Measurements from ENCODE around the gene ANKRD23. TPM values are rescaled to one million over a fixed set of nuclear protein-coding genes. Genes with fewer than 3 reads are reported as not detected.

The ANKRD23 gene
- total RNA-seq, 3 donors from 2014 or later (not counting 1 experiment from before 2014, with no cell fraction given) = 8.3 to 11.2 (median 10.1) TPM

DNA sequence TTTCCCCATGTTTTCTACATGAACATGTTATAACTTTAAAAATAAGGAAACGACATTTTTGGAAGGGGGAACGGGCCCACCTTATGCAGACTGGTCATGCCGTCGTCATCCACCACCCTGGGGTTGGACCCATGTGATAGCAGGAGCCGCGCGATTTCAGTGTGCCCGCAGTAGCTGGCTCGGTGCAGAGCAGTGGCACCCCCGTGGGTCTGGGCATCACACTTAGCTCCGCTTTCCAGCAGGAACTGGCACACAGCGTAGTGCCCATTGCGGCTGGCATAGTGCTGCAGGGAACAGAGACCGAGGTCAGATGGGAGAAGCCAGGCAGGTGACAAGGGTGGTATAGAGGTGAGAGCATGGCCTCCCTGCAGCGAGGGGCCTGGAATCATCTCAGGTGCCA is 9.5 kb upstream of the ANKRD23 start:
- H3K9me3 ChIP-seq (ENCODE audit: control insufficient read depth, insufficient read depth, low read length) = no peaks in the 10 kb centered on the region
- no peak for DNase-seq

DNA sequence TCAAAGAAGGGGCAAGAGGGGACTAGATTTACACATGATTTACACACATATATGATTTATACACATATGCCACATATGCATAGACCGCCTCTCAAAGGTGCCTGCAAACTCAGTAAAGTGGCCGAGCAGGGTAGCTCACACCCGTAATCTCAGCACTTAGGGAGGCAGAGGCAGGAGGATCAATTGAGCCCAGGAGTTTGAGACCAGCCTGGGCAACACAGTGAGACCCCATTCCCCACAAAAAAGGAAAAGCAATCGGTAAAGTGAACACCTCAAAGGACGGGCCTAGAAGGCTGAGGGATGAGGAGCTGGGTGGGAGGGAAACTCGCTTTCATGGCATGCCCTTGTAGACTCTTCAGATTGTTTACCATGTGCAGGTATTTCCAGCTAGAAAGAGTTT is 8.8 kb upstream of the ANKRD23 start:
- Histone ChIP-seq H3K4me1 (ENCODE audit: control insufficient read depth, insufficient read depth, low read length) (peaks cover 15% of the 10 kb centered on the region), H3K36me3 (ENCODE audit: control insufficient read depth, insufficient read depth, low read length) (peaks cover 46% of the 10 kb centered on the region), H3K27ac (ENCODE audit: low read length) (no peak overlapping the region), H3K27me3 (ENCODE audit: control insufficient read depth, insufficient read depth, low read length) (no peaks in the 10 kb centered on the region), H3K4me3 (ENCODE audit: low read length) (no peak overlapping the region), H3K9me3 (ENCODE audit: control insufficient read depth, insufficient read depth, low read length) (no peaks in the 10 kb centered on the region)
- no peak overlapping the region for H3K4me3 Mint-ChIP-seq
- H3K27me3 Mint-ChIP-seq (ENCODE audit: low read depth in 2 of 2) = no peaks in the 10 kb centered on the region
- no peak for ATAC-seq
- WGBS (ENCODE audit: insufficient coverage) = 94% methylated on average over 6 of the region's 6 CpGs
- intact Hi-C loops (cut with micrococcal nuclease) = loop anchor here (10.0 kb wide), 1 partner anchor 262 kb away; the partner anchor contains the start of gene ANKRD36
- no peak overlapping the region for H3K27ac Mint-ChIP-seq
- peaks cover 20 to 23% of the 10 kb centered on the region in 2 donors for H3K4me1 Mint-ChIP-seq
- no peaks in the 10 kb centered on the region for H3K9me3 Mint-ChIP-seq
- TF ChIP-seq CTCF (IDR thresholded peaks at IDR 0.05) = no peak
- DNase-seq = no peak
- H3K36me3 Mint-ChIP-seq = no peaks in the 10 kb centered on the region

More for the DNA sequence above, 9.5 kb upstream of the ANKRD23 start:
- Mint-ChIP-seq H3K27ac (no peak overlapping the region), H3K36me3 (no peaks in the 10 kb centered on the region), H3K4me1 (peaks cover 21 to 26% of the 10 kb centered on the region in 2 donors), H3K9me3 (no peaks in the 10 kb centered on the region), H3K4me3 (no peak overlapping the region), H3K27me3 (ENCODE audit: low read depth in 2 of 2) (no peaks in the 10 kb centered on the region)
- intact Hi-C loops (cut with micrococcal nuclease) = loop anchor here (10.0 kb wide), 1 partner anchor 261 kb away; the partner anchor contains the start of gene ANKRD36
- Histone ChIP-seq H3K4me1 (ENCODE audit: control insufficient read depth, insufficient read depth, low read length) (peaks cover 17% of the 10 kb centered on the region), H3K36me3 (ENCODE audit: control insufficient read depth, insufficient read depth, low read length) (peaks cover 40% of the 10 kb centered on the region), H3K4me3 (ENCODE audit: low read length) (no peak overlapping the region), H3K27me3 (ENCODE audit: control insufficient read depth, insufficient read depth, low read length) (no peaks in the 10 kb centered on the region), H3K27ac (ENCODE audit: low read length) (no peak overlapping the region)
- WGBS (ENCODE audit: insufficient coverage) = 96% methylated on average over 15 of the region's 15 CpGs
- no peak for TF ChIP-seq CTCF (IDR thresholded peaks at IDR 0.05)
- no peak for ATAC-seq

DNA sequence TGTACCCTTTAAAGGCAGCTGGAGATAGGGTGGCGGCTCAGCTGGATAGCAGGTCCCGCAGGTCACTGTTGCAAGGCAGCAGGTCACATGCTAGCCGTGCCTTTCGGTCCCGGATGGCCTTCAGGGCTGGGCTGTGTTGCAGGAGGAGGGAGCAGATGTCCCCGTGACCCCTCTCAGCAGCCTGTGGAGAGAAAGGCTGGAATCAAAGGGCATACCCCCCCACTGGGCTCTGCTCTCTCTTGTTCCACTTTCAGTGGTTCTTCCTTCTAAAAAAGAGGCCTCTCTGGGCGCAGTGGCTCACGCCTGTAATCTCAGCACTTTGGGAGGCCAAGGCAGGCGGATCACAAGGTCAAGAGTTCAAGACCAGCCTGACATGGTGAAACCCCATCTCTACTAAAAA is 4.4 kb upstream of the ANKRD23 start:
- intact Hi-C loops (cut with micrococcal nuclease) = no loop called here
- no peaks in the 10 kb centered on the region for H3K36me3 Mint-ChIP-seq
- H3K27ac Mint-ChIP-seq = no peak overlapping the region
- no peaks in the 10 kb centered on the region for H3K9me3 Mint-ChIP-seq
- DNase-seq (no peak), ATAC-seq (no peak)
- no peak overlapping the region for H3K4me3 Mint-ChIP-seq
- no peak overlapping the region for H3K27ac ChIP-seq (ENCODE audit: low read length)
- H3K27me3 ChIP-seq (ENCODE audit: control insufficient read depth, insufficient read depth, low read length) = no peaks in the 10 kb centered on the region
- no peak for TF ChIP-seq CTCF (IDR thresholded peaks at IDR 0.05)
- no peak overlapping the region for H3K4me3 ChIP-seq (ENCODE audit: low read length)
- H3K27me3 Mint-ChIP-seq (ENCODE audit: low read depth in 2 of 2) = no peaks in the 10 kb centered on the region
- no peaks in the 10 kb centered on the region for H3K9me3 ChIP-seq (ENCODE audit: control insufficient read depth, insufficient read depth, low read length)
- no peaks in the 10 kb centered on the region for H3K4me1 ChIP-seq (ENCODE audit: control insufficient read depth, insufficient read depth, low read length)
- H3K4me1 Mint-ChIP-seq = no peaks in the 10 kb centered on the region
- H3K36me3 ChIP-seq (ENCODE audit: control insufficient read depth, insufficient read depth, low read length) = peaks cover 40% of the 10 kb centered on the region
- WGBS (ENCODE audit: insufficient coverage) = 98% methylated on average over 9 of the region's 9 CpGs

GRCh38 chr2:96847586-96847985 is 3.8 kb upstream of the ANKRD23 start:
- H3K4me3 Mint-ChIP-seq = no peak overlapping the region
- TF ChIP-seq CTCF (IDR thresholded peaks at IDR 0.05) = no peak
- H3K9me3 Mint-ChIP-seq = no peaks in the 10 kb centered on the region
- Histone ChIP-seq H3K9me3 (ENCODE audit: control insufficient read depth, insufficient read depth, low read length) (no peaks in the 10 kb centered on the region), H3K27ac (ENCODE audit: low read length) (no peak overlapping the region), H3K36me3 (ENCODE audit: control insufficient read depth, insufficient read depth, low read length) (peaks cover 34% of the 10 kb centered on the region), H3K27me3 (ENCODE audit: control insufficient read depth, insufficient read depth, low read length) (no peaks in the 10 kb centered on the region), H3K4me1 (ENCODE audit: control insufficient read depth, insufficient read depth, low read length) (no peaks in the 10 kb centered on the region), H3K4me3 (ENCODE audit: low read length) (no peak overlapping the region)
- no peaks in the 10 kb centered on the region for H3K4me1 Mint-ChIP-seq
- H3K36me3 Mint-ChIP-seq = no peaks in the 10 kb centered on the region
- no peak overlapping the region for H3K27ac Mint-ChIP-seq
- DNase-seq (no peak), ATAC-seq (no peak)
- intact Hi-C loops (cut with micrococcal nuclease) = no loop called here
- WGBS (ENCODE audit: insufficient coverage) = 89% methylated on average over 10 of the region's 10 CpGs
- H3K27me3 Mint-ChIP-seq (ENCODE audit: low read depth in 2 of 2) = no peaks in the 10 kb centered on the region

All from natural killer cell (primary cell).